HepG2 (cell line): Measurements from ENCODE around the gene AUTS2. TPM values are rescaled to one million over a fixed set of nuclear protein-coding genes. Genes with fewer than 3 reads are reported as not detected.

Experiments
- ATAC-seq: fragments of 200-7000 bp; cut with Tn5 transposase; 3 replicates; pipeline ENCODE4 v1.9.1; 2020; ENCODE audit warnings: mild to moderate bottlenecking, moderate library complexity
- BruUV-seq: library from RNA; stranded (reverse); fragments of 400-500 nt; replicated peaks from 2 replicates; lab custom pipeline; 2021; lab: Mats Ljungman, UMichigan
- CTCF ChIA-PET: fragments of 300-600 bp; formaldehyde crosslinking; extraction: SDS; loops from one replicate; lab custom pipeline; 2021; ENCODE audit warnings: low total read pairs, inconsistent platforms, low intra/inter-chr PET ratio; lab: Yijun Ruan, JAX
- POLR2A ChIA-PET: fragments of 350-600 bp; sonication (Branson Sonifier 250); formaldehyde crosslinking; loops from one replicate; lab custom pipeline; 2020; ENCODE audit warnings: antibody characterized with exemption, inconsistent platforms; lab: Yijun Ruan, JAX
- DNase-seq: peaks from one replicate; pipeline ENCODE4 v3.0.0-alpha.2; 2015; ENCODE audit warnings: low spot score
- FAIRE-seq: peaks from 3 replicates; lab custom pipeline; 2011; peaks lifted over from hg19 to GRCh38; lab: Jason Lieb, UNC
- H2AFZ ChIP-seq: one replicate; pipeline ENCODE4 v1.6.1; 2011; ENCODE audit warnings: low read length, inconsistent platforms
- H3K27ac ChIP-seq: fragments of 300-600 bp; 3 replicates; pipeline ENCODE4 v1.8.0; 2011; ENCODE audit warnings: mixed run types, mild to moderate bottlenecking, mixed read lengths, low read length, inconsistent platforms; ENCODE audit not compliant: insufficient read depth; ENCODE audit errors: extremely low read length
- H3K27me3 ChIP-seq, 2 experiments: fragments of 200-600 bp in 1 of 2; 2 replicates in 1 of 2; 3 replicates in 1 of 2; pipeline versions ENCODE4 v1.6.0 to v1.8.0; 2011; ENCODE audit warnings: low read length in 2 of 2, mild to moderate bottlenecking in 2 of 2, moderate library complexity in 2 of 2, inconsistent platforms in 1 of 2; ENCODE audit not compliant: insufficient read depth in 2 of 2, control insufficient read depth in 1 of 2
- H3K36me3 ChIP-seq, 2 experiments: fragments of 200-600 bp in 1 of 2; replicated peaks in 1 of 2; 2 replicates in 1 of 2; 3 replicates in 1 of 2; pipeline versions ENCODE4 v1.5.1 to v1.8.0; 2011; ENCODE audit warnings: low read length in 2 of 2, inconsistent platforms in 1 of 2; ENCODE audit not compliant: insufficient read depth in 2 of 2, control insufficient read depth in 1 of 2
- H3K4me1 ChIP-seq: 2 replicates; pipeline ENCODE4 v1.5.1; 2012; ENCODE audit warnings: low read length, inconsistent platforms; ENCODE audit not compliant: insufficient read depth
- H3K4me2 ChIP-seq: 2 replicates; pipeline ENCODE4 v1.6.0; 2011; ENCODE audit warnings: low read depth, low read length, inconsistent platforms
- H3K4me3 ChIP-seq, 3 experiments: fragments of 200-600 bp in 1 of 3; sonication (generic), shearing (Covaris generic) in 1 of 3; replicated peaks in 1 of 3; 2 replicates each; pipeline ENCODE4 v1.5.1; 2011 to 2016; ENCODE audit warnings: low read length in 3 of 3, inconsistent platforms in 2 of 3, low read depth in 2 of 3, mild to moderate bottlenecking in 2 of 3, control low read depth in 1 of 3, mixed read lengths in 1 of 3; ENCODE audit not compliant: insufficient read depth in 1 of 3
- H3K79me2 ChIP-seq: one replicate; pipeline ENCODE4 v1.6.1; 2011; ENCODE audit warnings: low read length, inconsistent platforms; ENCODE audit not compliant: insufficient read depth
- H3K9ac ChIP-seq: 2 replicates; pipeline ENCODE4 v1.6.0; 2011; ENCODE audit warnings: mild to moderate bottlenecking, low read depth, low read length, inconsistent platforms; ENCODE audit not compliant: insufficient read depth
- H3K9me3 ChIP-seq: 2 replicates; pipeline ENCODE4 v1.5.1; 2012; ENCODE audit warnings: mild to moderate bottlenecking, low read length
- H4K20me1 ChIP-seq: 2 replicates; pipeline ENCODE4 v1.6.0; 2011; ENCODE audit warnings: inconsistent platforms, mild to moderate bottlenecking, low read length, moderate library complexity; ENCODE audit not compliant: insufficient read depth
- WGBS: methylation state at CpG from one replicate; pipeline ENCODE4 v1.1.6; 2017; ENCODE audit warnings: low lambda C conversion rate; 5-methylcytosine and 5-hydroxymethylcytosine counted together
- in situ Hi-C: cut with HindIII; loops from 2 replicates; pipeline ENCODE4 v1.10.0; 2017; ENCODE audit warnings: low pct_unique_long_range_greater_than_20kb; ENCODE audit not compliant: extremely low pct_ligation_motif_present
- intact Hi-C: fragments of 100-400 bp; cut with micrococcal nuclease; formaldehyde crosslinking; loops from one replicate; pipeline ENCODE4 v1.10.0; 2022; ENCODE audit not compliant: unreplicated experiment
- polyA plus RNA-seq, 8 experiments: library from polyadenylated mRNA; depleted of rRNA in 3 of 8; stranded (reverse) in 7 of 8; unstranded in 1 of 8; fragments of >200 nt; fragmentation: Illumina TruSeq in 4 of 8; extraction: Trizol in 4 of 8; gene quantifications; 2 replicates each; pipeline versions ENCODE4 v1.2.1 to v1.2.3, GENCODE V29; 2011 to 2016; ENCODE audit warnings: low read depth in 4 of 8, missing spikeins in 1 of 8, mixed read lengths in 1 of 8; ENCODE audit not compliant: insufficient read depth in 1 of 8
- total RNA-seq, 5 experiments: library from RNA; depleted of rRNA; stranded (reverse); fragments of >200 nt; fragmentation: Illumina TruSeq; extraction: Trizol; gene quantifications; 2 replicates each; pipeline ENCODE4 v1.2.3, GENCODE V29; 2016; ENCODE audit warnings: low read depth in 1 of 5
- TF ChIP-seq, protein P1 (sequence below): sonication (generic); formaldehyde crosslinking; IDR thresholded peaks from 2 replicates; pipeline ENCODE4 v1.8.1; 2023; ENCODE audit warnings: mild to moderate bottlenecking, moderate library complexity, missing genetic modification reagents
- TF ChIP-seq, protein P2 (sequence below): sonication (generic); formaldehyde crosslinking; IDR thresholded peaks from 2 replicates; pipeline ENCODE4 v1.9.0; 2021; ENCODE audit warnings: mild to moderate bottlenecking, missing genetic modification reagents

AUTS2 gene
- total and polyA plus RNA-seq, 2 of the 13 experiments (the other 11 are each of a cell fraction or from before 2014, with no cell fraction given) = 0.38 TPM; not detected in 1

DNA sequence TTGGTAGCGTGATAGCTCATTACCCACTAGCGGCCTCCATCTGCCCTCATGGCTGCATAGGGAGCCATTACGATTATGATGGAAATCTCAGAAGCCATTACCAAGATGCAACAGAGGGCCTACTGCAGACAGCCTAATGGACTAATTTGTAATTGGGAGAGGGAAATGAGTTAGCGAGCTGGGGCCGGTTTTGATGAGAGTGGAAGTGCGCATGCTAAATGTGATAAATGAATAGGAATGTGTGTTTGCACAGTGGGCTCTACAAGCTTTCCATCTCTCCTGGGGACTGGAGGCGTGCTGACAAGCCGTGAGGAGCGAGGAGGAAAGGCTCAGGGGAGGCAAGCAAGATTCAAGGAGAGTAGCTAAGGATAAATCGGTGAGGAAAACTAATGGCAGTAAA is 889.2 kb downstream of the AUTS2 start:
- BruUV-seq = no TSS peak
- Histone ChIP-seq H3K4me3 (no peak overlapping the region), H3K27me3 (no peaks in the 10 kb centered on the region), H3K79me2 (no peaks in the 10 kb centered on the region), H3K9ac (no peak overlapping the region), H3K36me3 (no peaks in the 10 kb centered on the region), H2AFZ (no peak overlapping the region), H3K4me1 (no peaks in the 10 kb centered on the region), H3K9me3 (no peaks in the 10 kb centered on the region), H4K20me1 (no peaks in the 10 kb centered on the region), H3K27ac (no peak overlapping the region)
- no peak for ATAC-seq
- FAIRE-seq = no peak
- WGBS = 53% methylated on average over 10 of the region's 10 CpGs
- in situ Hi-C loops (no loop called here), intact Hi-C loops (no loop called here)
- POLR2A ChIA-PET = no interaction called here
- no peak for DNase-seq
- CTCF ChIA-PET = no interaction called here
- TF ChIP-seq, protein P1, sequence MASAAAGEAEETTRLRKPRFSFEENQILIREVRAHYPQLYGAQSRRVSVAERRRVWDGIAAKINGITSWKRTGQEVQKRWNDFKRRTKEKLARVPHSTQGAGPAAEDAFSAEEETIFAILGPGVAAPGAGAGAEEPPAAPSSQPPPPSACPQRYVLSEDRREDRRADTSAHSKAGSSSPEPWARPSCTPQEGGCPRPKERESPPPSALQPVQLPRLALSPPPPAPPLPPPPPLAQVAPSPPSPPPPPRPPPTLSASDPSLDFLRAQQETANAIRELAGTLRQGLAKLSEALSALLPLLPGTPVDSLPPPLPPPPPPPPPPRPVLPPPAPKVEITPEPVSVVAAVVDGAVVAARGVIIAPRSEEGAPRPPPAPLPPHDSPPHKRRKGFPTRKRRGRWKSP (CRISPR knock-in tag) = no peak
- TF ChIP-seq, protein P2, sequence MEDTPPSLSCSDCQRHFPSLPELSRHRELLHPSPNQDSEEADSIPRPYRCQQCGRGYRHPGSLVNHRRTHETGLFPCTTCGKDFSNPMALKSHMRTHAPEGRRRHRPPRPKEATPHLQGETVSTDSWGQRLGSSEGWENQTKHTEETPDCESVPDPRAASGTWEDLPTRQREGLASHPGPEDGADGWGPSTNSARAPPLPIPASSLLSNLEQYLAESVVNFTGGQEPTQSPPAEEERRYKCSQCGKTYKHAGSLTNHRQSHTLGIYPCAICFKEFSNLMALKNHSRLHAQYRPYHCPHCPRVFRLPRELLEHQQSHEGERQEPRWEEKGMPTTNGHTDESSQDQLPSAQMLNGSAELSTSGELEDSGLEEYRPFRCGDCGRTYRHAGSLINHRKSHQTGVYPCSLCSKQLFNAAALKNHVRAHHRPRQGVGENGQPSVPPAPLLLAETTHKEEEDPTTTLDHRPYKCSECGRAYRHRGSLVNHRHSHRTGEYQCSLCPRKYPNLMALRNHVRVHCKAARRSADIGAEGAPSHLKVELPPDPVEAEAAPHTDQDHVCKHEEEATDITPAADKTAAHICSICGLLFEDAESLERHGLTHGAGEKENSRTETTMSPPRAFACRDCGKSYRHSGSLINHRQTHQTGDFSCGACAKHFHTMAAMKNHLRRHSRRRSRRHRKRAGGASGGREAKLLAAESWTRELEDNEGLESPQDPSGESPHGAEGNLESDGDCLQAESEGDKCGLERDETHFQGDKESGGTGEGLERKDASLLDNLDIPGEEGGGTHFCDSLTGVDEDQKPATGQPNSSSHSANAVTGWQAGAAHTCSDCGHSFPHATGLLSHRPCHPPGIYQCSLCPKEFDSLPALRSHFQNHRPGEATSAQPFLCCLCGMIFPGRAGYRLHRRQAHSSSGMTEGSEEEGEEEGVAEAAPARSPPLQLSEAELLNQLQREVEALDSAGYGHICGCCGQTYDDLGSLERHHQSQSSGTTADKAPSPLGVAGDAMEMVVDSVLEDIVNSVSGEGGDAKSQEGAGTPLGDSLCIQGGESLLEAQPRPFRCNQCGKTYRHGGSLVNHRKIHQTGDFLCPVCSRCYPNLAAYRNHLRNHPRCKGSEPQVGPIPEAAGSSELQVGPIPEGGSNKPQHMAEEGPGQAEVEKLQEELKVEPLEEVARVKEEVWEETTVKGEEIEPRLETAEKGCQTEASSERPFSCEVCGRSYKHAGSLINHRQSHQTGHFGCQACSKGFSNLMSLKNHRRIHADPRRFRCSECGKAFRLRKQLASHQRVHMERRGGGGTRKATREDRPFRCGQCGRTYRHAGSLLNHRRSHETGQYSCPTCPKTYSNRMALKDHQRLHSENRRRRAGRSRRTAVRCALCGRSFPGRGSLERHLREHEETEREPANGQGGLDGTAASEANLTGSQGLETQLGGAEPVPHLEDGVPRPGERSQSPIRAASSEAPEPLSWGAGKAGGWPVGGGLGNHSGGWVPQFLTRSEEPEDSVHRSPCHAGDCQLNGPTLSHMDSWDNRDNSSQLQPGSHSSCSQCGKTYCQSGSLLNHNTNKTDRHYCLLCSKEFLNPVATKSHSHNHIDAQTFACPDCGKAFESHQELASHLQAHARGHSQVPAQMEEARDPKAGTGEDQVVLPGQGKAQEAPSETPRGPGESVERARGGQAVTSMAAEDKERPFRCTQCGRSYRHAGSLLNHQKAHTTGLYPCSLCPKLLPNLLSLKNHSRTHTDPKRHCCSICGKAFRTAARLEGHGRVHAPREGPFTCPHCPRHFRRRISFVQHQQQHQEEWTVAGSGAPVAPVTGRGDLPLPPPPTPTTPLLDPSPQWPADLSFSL (CRISPR knock-in tag) = no peak
- TF ChIP-seq, all 625 proteins: peak for 0
- H3K4me2 ChIP-seq = no peak overlapping the region
